Liver (tissue), 9 donors: ENCODE results near the gene FAM118A. TPM values are rescaled to one million over a fixed set of nuclear protein-coding genes. Genes with fewer than 3 reads are reported as not detected.

Source experiments
- DNase-seq: peaks from one replicate; pipeline ENCODE4 v3.0.0-alpha.2; 2017; ENCODE audit warnings: low spot score
- H3K27ac ChIP-seq, 2 donors: one replicate each; pipeline ENCODE4 v1.7.0; 2013; ENCODE audit warnings: inconsistent platforms in 2 of 2, low read length in 2 of 2, control low read depth in 1 of 2, low read depth in 1 of 2, mild to moderate bottlenecking in 1 of 2
- H3K27me3 ChIP-seq, 4 donors: one replicate each; pipeline versions ENCODE4 v1.6.1 to v1.7.0; 2013; ENCODE audit warnings: low read length in 3 of 4, inconsistent platforms in 1 of 4, mild to moderate bottlenecking in 1 of 4, moderate library complexity in 1 of 4; ENCODE audit not compliant: control insufficient read depth in 4 of 4, insufficient read depth in 4 of 4
- H3K36me3 ChIP-seq, 4 donors: one replicate each; pipeline versions ENCODE4 v1.6.1 to v1.7.0; 2013; ENCODE audit warnings: low read length in 3 of 4, mild to moderate bottlenecking in 3 of 4, low read depth in 1 of 4, moderate library complexity in 1 of 4; ENCODE audit not compliant: control insufficient read depth in 4 of 4, insufficient read depth in 3 of 4
- H3K4me1 ChIP-seq, 4 donors: one replicate each; pipeline versions ENCODE4 v1.6.1 to v1.7.0; 2013; ENCODE audit warnings: low read length in 3 of 4, mild to moderate bottlenecking in 3 of 4, moderate library complexity in 1 of 4; ENCODE audit not compliant: control insufficient read depth in 4 of 4, insufficient read depth in 4 of 4
- H3K4me3 ChIP-seq, 3 donors: one replicate each; pipeline versions ENCODE4 v1.6.1 to v1.7.0; 2013; ENCODE audit warnings: low read length in 3 of 3, control low read depth in 1 of 3, low read depth in 1 of 3, mild to moderate bottlenecking in 1 of 3
- H3K9ac ChIP-seq, 2 donors: one replicate each; pipeline ENCODE4 v1.7.0; 2013; ENCODE audit warnings: low read length in 2 of 2, mild to moderate bottlenecking in 2 of 2, moderate library complexity in 2 of 2, control low read depth in 1 of 2, low read depth in 1 of 2
- H3K9me3 ChIP-seq, 4 donors: one replicate each; pipeline versions ENCODE4 v1.6.1 to v1.7.0; 2013; ENCODE audit warnings: low read length in 3 of 4; ENCODE audit not compliant: control insufficient read depth in 4 of 4
- ATF3 ChIP-seq: IDR thresholded peaks from 2 replicates; pipeline ENCODE4 v1.6.1; 2016; ENCODE audit warnings: antibody characterized with exemption
- EGR1 ChIP-seq, 2 donors: IDR thresholded peaks; 2 replicates each; pipeline ENCODE4 v1.6.1; 2016 to 2018; ENCODE audit warnings: antibody characterized with exemption in 2 of 2, low read depth in 2 of 2
- FOXA2 ChIP-seq: IDR thresholded peaks from 2 replicates; pipeline ENCODE4 v1.6.1; 2016; ENCODE audit warnings: antibody characterized with exemption
- GABPA ChIP-seq, 2 donors: IDR thresholded peaks in 1 of 2; conservative IDR thresholded peaks in 1 of 2; 2 replicates each; pipeline ENCODE4 v1.6.1; 2016; ENCODE audit warnings: antibody characterized with exemption in 2 of 2, mild to moderate bottlenecking in 1 of 2, moderate library complexity in 1 of 2
- HNF4A ChIP-seq, 2 donors: conservative IDR thresholded peaks; 2 replicates each; pipeline ENCODE4 v1.6.1; 2016; ENCODE audit warnings: antibody characterized with exemption in 2 of 2, mild to moderate bottlenecking in 2 of 2
- HNF4G ChIP-seq: IDR thresholded peaks from 2 replicates; pipeline ENCODE4 v1.6.1; 2016; ENCODE audit warnings: antibody characterized with exemption
- NR2F2 ChIP-seq: IDR thresholded peaks from 2 replicates; pipeline ENCODE4 v1.6.1; 2016; ENCODE audit warnings: antibody characterized with exemption
- RAD21 ChIP-seq, 2 donors: IDR thresholded peaks; 2 replicates each; pipeline ENCODE4 v1.6.1; 2016; ENCODE audit warnings: antibody characterized with exemption in 2 of 2, mild to moderate bottlenecking in 2 of 2
- RXRA ChIP-seq, 2 donors: IDR thresholded peaks; 2 replicates each; pipeline ENCODE4 v1.6.1; 2017 to 2018; ENCODE audit warnings: antibody characterized with exemption in 2 of 2, mild to moderate bottlenecking in 1 of 2
- SP1 ChIP-seq: IDR thresholded peaks from 2 replicates; pipeline ENCODE4 v1.6.1; 2018; ENCODE audit warnings: antibody characterized with exemption, mild to moderate bottlenecking
- YY1 ChIP-seq: IDR thresholded peaks from 2 replicates; pipeline ENCODE4 v1.6.1; 2016; ENCODE audit warnings: antibody characterized with exemption, mild to moderate bottlenecking
- ZBTB33 ChIP-seq: IDR thresholded peaks from 2 replicates; pipeline ENCODE4 v1.6.1; 2016; ENCODE audit warnings: antibody characterized with exemption
- WGBS: extraction: QIAGEN DNeasy Blood & Tissue Kit; methylation state at CpG from one replicate; pipeline ENCODE4 v1.1.7; 2013; 5-methylcytosine and 5-hydroxymethylcytosine counted together
- polyA plus RNA-seq, 2 donors: library from polyadenylated mRNA; stranded (reverse) in 1 of 2; unstranded in 1 of 2; fragments of 200-250 nt in 1 of 2; fragments of >200 nt in 1 of 2; fragmentation: Nextera tagmentation in 1 of 2; extraction: Ambion mirVana in 1 of 2; gene quantifications; one replicate each; pipeline versions ENCODE4 v1.2.1 to v1.2.3, GENCODE V29; 2013 to 2015
- total RNA-seq, 2 donors: library from RNA; depleted of rRNA; stranded (reverse); fragments of >200 nt; gene quantifications; one replicate each; pipeline ENCODE4 v1.2.3, GENCODE V29; 2014
- TF ChIP-seq, protein P1 (sequence below): IDR thresholded peaks from 2 replicates; pipeline ENCODE4 v1.6.1; 2016; ENCODE audit warnings: antibody characterized with exemption, mild to moderate bottlenecking
- TF ChIP-seq, protein P2 (sequence below): fragments of 150-350 bp; IDR thresholded peaks from 2 replicates; pipeline ENCODE4 v1.5.1; 2017; ENCODE audit warnings: improper control_type of control experiment, low read depth, low read length; ENCODE audit not compliant: missing input control
- donor health status: healthy.
- donor health status: healthy.
- donor health status: healthy.
- donor health status: healthy.
- donor health status: healthy.

The FAM118A gene
- total and polyA plus RNA-seq, 4 donors, result 4.7 to 36.0 (median 5.6) TPM

GRCh38 chr22:45308957-45309421 lies 745 bp upstream of the FAM118A start:
- Histone ChIP-seq H3K27ac (peak overlapping the region; percentile 22 to 71), H3K4me3 (peak overlapping the region; percentile 33 to 87 (median 71)), H3K9me3 (no peaks in the 10 kb centered on the region), H3K27me3 (no peaks in the 10 kb centered on the region), H3K9ac (peak overlapping the region in 1 of 2 donors; percentile 56), H3K4me1 (peaks cover 2 to 15% (median 9%) of the 10 kb centered on the region in 4 donors), H3K36me3 (no peaks in the 10 kb centered on the region)
- DNase-seq, result no peak
- 69% methylated on average over 25 of the region's 25 CpGs for WGBS
- no peak for TF ChIP-seq YY1
- no peak for TF ChIP-seq RXRA (IDR thresholded peaks at IDR 0.05)
- no peak for TF ChIP-seq HNF4G
- no peak for TF ChIP-seq HNF4A (conservative IDR thresholded peaks at IDR 0.05)
- no peak for TF ChIP-seq EGR1 (IDR thresholded peaks at IDR 0.05; ENCODE audit: low read depth in 2 of 2)
- no peak for TF ChIP-seq FOXA2
- TF ChIP-seq ATF3, result no peak
- TF ChIP-seq, protein P1, sequence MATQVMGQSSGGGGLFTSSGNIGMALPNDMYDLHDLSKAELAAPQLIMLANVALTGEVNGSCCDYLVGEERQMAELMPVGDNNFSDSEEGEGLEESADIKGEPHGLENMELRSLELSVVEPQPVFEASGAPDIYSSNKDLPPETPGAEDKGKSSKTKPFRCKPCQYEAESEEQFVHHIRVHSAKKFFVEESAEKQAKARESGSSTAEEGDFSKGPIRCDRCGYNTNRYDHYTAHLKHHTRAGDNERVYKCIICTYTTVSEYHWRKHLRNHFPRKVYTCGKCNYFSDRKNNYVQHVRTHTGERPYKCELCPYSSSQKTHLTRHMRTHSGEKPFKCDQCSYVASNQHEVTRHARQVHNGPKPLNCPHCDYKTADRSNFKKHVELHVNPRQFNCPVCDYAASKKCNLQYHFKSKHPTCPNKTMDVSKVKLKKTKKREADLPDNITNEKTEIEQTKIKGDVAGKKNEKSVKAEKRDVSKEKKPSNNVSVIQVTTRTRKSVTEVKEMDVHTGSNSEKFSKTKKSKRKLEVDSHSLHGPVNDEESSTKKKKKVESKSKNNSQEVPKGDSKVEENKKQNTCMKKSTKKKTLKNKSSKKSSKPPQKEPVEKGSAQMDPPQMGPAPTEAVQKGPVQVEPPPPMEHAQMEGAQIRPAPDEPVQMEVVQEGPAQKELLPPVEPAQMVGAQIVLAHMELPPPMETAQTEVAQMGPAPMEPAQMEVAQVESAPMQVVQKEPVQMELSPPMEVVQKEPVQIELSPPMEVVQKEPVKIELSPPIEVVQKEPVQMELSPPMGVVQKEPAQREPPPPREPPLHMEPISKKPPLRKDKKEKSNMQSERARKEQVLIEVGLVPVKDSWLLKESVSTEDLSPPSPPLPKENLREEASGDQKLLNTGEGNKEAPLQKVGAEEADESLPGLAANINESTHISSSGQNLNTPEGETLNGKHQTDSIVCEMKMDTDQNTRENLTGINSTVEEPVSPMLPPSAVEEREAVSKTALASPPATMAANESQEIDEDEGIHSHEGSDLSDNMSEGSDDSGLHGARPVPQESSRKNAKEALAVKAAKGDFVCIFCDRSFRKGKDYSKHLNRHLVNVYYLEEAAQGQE, result no peak
- no peak for TF ChIP-seq ZBTB33
- no peak for TF ChIP-seq SP1
- no peak for TF ChIP-seq RAD21 (IDR thresholded peaks at IDR 0.05)
- no peak for TF ChIP-seq GABPA (IDR thresholded peaks at IDR 0.05 in 1 of 2, conservative IDR thresholded peaks at IDR 0.05 in 1 of 2)
- TF ChIP-seq, protein P2, sequence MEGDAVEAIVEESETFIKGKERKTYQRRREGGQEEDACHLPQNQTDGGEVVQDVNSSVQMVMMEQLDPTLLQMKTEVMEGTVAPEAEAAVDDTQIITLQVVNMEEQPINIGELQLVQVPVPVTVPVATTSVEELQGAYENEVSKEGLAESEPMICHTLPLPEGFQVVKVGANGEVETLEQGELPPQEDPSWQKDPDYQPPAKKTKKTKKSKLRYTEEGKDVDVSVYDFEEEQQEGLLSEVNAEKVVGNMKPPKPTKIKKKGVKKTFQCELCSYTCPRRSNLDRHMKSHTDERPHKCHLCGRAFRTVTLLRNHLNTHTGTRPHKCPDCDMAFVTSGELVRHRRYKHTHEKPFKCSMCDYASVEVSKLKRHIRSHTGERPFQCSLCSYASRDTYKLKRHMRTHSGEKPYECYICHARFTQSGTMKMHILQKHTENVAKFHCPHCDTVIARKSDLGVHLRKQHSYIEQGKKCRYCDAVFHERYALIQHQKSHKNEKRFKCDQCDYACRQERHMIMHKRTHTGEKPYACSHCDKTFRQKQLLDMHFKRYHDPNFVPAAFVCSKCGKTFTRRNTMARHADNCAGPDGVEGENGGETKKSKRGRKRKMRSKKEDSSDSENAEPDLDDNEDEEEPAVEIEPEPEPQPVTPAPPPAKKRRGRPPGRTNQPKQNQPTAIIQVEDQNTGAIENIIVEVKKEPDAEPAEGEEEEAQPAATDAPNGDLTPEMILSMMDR, result no peak
- TF ChIP-seq NR2F2, result no peak

DNA sequence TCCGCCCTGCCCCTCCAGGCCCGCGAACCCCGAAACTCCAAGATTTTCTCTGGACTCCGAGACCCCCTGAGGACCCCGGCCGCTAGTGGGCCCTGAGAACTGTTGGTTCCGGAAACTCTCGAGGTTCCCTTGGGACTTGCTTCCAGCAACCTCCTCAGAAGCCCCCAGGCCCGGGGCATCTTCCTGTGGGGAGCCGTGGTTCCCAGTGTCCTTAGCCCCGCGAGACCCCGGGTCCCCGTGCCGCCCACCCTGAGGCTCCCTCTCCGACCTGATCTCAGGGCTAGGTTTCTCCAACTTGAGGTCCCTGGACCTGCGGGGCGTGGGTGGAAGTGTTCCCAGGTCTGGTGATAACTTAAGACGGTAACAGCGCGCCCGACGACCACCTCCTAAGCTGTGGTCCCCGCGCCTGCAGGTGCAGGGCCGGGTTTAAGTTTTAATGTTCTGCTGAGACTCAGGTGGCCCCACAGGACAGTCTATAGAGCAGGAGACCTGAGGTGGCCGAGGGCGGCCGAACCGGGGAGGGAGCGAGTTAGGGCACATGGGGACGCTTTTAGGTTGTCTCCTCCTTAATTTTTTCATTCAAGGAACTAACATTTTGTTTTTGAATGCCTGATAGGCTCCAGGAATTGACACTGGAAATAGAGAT lies 720 bp downstream of the FAM118A start:
- H3K9ac ChIP-seq, result peak overlapping the region; percentile 50 to 59
- H3K27me3 ChIP-seq, result no peaks in the 10 kb centered on the region
- peak overlapping the region; percentile 74 to 85 for H3K27ac ChIP-seq
- no peaks in the 10 kb centered on the region for H3K9me3 ChIP-seq
- peak; percentile 49 for DNase-seq
- TF ChIP-seq HNF4A (conservative IDR thresholded peaks at IDR 0.05) (no peak), HNF4G (no peak), EGR1 (IDR thresholded peaks at IDR 0.05; ENCODE audit: low read depth in 2 of 2) (no peak)
- H3K4me3 ChIP-seq, result peak overlapping the region; percentile 65 to 87 (median 80)
- no peaks in the 10 kb centered on the region for H3K36me3 ChIP-seq
- WGBS, result 11% methylated on average over 33 of the region's 33 CpGs
- H3K4me1 ChIP-seq, result peaks cover 2 to 20% (median 10%) of the 10 kb centered on the region in 4 donors
